GM12872 (cell line): ENCODE measurements around the gene ZSWIM1.

Experiments
- TF ChIP-seq, protein P1 (sequence below): IDR thresholded peaks from 3 replicates; pipeline ENCODE4 v1.5.1; 2011; ENCODE audit warnings: low read depth, mild to moderate bottlenecking, low read length, moderate library complexity; ENCODE audit not compliant: insufficient read depth

The ZSWIM1 gene

DNA sequence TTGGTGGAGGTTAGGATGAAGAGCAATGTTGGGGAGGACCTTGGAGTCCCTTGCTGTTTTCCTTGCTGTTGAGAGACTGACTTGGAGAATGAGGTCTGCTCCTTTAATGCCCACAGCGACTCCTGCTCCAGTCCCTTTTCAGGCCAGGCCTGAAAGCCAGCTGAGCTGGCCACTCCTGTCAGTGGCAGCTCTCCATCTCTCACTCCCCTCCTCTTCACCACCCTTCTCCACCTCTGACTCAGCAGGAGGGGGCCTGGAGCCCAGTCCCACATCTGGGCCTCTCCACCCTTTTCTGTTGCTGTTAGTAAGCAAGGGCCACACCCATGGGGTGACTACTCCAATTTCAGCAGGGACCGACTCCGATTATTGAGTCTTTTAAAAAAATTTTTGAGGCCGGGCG, 45.2 kb upstream of the ZSWIM1 start:
- TF ChIP-seq, protein P1, sequence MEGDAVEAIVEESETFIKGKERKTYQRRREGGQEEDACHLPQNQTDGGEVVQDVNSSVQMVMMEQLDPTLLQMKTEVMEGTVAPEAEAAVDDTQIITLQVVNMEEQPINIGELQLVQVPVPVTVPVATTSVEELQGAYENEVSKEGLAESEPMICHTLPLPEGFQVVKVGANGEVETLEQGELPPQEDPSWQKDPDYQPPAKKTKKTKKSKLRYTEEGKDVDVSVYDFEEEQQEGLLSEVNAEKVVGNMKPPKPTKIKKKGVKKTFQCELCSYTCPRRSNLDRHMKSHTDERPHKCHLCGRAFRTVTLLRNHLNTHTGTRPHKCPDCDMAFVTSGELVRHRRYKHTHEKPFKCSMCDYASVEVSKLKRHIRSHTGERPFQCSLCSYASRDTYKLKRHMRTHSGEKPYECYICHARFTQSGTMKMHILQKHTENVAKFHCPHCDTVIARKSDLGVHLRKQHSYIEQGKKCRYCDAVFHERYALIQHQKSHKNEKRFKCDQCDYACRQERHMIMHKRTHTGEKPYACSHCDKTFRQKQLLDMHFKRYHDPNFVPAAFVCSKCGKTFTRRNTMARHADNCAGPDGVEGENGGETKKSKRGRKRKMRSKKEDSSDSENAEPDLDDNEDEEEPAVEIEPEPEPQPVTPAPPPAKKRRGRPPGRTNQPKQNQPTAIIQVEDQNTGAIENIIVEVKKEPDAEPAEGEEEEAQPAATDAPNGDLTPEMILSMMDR: no peak

DNA sequence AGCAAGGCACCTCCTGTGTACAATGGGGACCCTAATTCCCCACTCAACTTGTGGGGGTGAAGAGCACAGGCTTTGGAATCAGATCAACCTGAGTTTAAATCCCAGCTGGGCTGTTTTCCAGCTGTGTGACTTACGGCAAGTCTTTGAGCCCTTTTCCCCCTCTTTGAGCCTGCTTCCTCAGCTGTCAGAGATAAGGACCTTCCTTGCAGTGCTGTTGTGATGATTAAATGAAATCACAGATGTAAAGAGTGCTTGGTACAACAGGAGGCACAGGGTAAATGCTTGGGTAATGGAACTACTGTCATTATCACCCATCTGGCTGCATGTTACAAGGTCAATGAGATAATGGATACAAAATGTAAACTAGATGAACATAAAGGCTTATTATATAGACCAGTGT, 44.2 kb upstream of the ZSWIM1 start:
- TF ChIP-seq, protein P1: no peak

DNA sequence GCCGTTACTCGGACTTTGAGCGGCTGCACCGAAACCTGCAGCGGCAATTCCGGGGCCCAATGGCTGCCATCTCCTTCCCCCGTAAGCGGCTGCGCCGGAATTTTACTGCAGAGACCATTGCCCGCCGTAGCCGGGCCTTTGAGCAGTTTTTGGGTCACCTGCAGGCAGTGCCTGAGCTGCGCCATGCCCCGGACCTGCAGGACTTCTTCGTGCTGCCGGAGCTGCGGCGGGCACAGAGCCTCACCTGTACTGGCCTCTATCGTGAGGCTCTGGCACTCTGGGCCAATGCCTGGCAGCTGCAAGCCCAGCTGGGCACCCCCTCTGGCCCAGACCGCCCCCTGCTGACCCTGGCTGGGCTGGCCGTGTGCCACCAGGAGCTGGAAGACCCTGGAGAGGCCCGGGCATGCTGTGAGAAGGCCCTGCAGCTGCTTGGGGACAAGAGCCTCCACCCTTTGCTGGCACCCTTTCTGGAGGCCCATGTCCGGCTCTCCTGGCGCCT, 40.3 kb upstream of the ZSWIM1 start:
- TF ChIP-seq, protein P1: no peak

DNA sequence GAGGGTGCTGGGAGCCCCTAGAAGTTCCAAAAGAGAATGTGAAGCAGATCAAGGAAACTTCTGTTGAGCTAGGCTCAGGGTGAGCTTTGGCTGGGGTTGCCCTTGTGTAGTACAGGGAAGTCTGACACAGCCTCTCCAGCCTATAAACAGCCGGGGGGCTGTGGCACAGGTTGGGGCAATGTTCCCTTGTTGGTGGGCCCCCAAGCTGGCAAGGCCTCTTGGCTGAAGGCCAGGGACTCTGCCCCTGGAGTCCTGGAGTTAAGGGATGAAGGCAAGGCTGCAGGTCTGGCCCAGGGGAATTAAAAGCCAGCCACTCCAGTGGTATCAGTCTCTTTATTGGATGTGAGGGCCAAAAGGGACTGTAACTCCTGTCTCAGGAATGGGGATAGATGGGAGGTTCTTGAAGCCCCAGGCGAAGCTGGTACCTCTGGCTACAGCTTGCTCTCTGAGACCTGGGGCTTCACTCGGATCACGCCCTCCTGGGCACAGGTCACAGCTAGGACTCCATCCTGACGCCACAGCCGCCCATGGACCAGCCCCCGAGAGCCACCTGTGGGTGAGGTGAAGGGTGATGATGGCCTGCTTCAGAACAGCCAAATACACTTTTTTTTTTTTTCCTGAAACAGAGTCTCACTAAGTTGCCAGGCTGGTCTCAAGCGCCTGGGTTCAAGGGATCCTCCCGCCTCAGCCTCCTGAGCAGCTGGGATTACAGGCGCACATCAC, 39.5 kb upstream of the ZSWIM1 start:
- TF ChIP-seq, protein P1: no peak

DNA sequence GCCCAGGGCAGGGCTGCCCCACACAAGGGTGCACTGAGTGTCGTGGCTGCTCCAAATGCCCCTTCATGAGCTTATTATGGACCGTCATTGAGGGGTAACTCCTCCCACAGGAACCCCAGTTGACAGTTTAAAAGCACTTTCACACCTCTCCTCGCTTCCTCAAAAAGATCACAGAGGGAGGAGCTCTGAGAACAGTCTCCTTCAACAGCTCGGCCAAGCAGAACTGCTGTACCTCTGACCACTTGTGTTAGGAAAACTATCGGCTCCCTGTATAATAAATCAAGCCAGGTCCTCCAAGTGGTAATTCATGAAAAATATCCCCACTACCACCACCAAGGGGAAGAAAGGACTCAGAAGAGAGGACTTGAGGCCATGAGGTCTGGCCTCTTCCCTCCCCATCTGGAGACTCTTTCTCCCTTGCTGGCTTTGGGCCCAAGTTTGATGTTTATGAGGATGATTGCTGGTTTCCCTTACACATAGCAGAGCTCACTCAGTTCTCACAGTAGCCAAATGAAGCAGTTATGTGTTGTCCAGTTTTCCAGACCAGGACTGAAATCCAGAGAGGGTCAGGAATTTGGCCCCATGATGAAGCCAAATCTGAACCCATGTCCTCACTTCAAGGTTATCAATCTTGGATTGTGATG, 38.7 kb upstream of the ZSWIM1 start:
- TF ChIP-seq, protein P1: no peak

DNA sequence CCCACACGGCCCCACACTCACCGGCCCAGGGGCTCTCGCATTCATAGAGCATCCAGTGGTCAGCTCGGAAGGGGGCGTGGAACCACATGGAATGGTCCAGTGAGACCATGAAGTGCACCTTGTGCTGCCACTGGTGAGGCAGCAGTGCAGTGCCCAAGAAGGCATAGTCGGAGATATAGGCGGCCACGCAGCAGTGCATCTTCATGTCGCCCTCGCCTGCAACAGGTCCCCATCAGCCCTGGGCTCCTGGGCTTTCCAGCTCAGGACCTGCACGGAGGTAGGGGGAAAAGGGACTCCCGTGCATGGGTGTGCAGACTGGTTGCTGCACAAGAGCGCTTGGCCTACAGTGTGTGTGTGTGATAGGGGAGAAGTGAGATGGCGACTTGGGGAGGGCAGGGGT, 37.5 kb upstream of the ZSWIM1 start:
- TF ChIP-seq, protein P1: no peak

DNA sequence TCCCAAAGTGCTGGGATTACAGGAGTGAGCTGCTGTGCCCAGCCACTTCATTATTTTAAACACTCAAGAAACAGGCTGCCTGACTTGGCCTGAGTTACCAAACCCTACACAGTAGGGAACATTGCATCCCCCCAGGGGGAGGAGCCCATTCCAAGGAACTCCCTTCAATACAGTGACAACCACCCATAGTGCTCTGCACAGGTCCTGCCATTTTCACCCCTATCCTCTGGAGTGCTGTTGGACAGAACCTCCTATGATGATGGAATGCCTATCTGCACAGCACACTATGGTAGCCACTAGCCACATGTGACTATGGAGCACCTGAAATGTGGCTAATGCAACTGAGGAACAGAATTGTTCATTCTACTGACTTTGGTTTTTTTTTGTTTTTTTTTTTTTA, 35.6 kb upstream of the ZSWIM1 start:
- TF ChIP-seq, protein P1: no peak
